NCI-H460 (cell line): ENCODE results near the gene RNF214. TPM values are rescaled to one million over a fixed set of nuclear protein-coding genes. Genes with fewer than 3 reads are reported as not detected.

Experiments used
- DNase-seq: peaks from one replicate; pipeline ENCODE4 v3.0.0-alpha.2; 2016; ENCODE audit warnings: low read depth; ENCODE audit errors: extremely low read depth
- total RNA-seq: library from RNA; depleted of rRNA; stranded (reverse); fragments of >200 nt; shearing (Covaris generic); gene quantifications from 2 replicates; pipeline ENCODE4 v1.2.3, GENCODE V29; 2014

Gene RNF214
- total RNA-seq, 1 experiment from 2014 or later, result 12.3 TPM

DNA sequence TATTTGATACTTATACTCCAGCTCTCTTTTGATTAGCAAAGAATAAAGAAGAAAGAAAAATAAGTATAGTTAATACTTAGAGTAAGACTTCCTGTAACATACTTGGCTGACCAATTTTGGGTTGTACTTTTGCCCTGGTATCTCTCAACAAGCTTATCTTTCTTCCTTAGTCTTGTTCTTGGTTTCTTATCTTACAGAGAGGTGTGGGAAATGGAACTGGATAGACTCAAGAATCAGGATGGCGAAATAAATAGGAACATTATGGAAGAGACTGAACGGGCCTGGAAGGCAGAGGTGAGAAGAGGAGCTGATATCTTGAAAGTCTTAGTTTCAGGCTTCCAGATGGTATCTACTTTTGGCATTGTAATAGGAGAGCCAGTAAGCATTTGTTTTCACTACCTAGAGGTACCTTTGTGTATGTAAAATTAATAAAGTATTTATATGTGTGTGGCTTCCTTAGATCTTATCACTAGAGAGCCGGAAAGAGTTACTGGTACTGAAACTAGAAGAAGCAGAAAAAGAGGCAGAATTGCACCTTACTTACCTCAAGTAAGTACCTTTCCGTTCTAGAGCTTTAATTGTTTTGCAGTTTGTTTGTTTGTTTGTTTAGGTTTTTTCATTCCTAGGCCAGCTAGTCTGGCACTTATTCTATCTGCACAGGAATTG lies 47.4 kb downstream of the RNF214 start:
- no peak for DNase-seq

DNA sequence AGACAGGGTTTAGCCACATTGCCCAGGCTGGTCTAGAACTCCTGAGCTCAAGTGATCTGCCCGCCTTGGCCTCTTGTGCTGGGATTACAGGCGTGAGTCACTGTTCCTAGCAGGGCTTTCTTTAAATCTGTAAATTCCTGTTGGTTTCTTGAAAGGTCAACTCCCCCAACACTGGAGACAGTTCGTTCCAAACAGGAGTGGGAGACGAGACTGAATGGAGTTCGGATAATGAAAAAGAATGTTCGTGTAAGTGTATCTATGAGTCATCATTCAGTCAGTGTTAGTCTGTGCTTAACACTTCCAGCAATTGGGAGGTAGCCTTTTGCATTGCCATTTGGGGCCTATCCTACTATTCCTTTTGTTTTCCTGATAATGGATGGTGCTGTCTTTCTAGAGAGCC lies 48.7 kb downstream of the RNF214 start:
- DNase-seq, result no peak

DNA sequence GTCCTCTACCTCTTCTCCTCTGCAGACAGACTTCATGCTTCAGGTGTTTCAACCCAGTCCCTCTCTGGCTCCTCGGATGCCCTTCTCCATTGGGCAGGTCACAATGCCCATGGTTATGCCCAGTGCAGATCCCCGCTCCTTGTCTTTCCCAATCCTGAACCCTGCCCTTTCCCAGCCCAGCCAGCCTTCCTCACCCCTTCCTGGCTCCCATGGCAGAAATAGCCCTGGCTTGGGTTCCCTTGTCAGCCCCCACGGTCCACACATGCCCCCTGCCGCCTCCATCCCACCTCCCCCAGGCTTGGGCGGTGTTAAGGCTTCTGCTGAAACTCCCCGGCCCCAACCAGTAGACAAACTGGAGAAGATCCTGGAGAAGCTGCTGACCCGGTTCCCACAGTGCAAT lies 49.4 kb downstream of the RNF214 start:
- DNase-seq, result no peak

DNA sequence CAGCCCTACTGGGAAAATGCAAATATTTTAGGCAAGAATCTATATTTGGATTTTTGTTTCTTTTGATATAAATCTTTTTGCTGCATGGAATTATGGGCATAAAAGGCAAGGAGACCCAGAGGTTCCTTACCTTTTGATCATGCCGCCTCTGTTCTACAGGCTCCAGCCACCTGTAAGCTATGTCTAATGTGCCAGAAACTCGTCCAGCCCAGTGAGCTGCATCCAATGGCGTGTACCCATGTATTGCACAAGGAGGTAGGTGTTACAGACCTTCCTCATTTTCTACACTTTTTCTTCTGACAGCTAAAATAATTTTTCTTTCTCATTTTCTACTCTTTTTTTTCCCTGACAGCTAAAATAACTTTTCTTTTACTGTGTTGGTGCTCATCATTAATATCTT lies 50.5 kb downstream of the RNF214 start:
- no peak for DNase-seq

DNA sequence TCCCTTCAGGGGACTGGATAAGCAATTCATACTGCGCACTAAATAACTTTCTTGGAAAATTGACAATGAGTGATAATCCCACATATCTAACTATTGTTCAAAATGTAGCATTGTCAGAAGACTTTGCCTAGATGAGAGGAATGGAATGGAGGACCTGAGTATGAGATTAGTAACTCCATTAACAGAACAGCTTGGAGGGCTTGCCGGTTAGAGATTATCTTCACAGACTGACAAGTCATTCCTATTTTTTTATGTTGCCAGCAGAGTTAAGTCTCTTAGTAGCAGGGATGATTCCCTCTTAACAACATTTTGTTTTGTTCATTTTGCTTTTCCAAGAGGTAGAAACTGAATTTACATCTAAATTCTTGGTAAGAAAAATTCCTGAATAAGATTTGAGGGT lies 51.6 kb downstream of the RNF214 start:
- DNase-seq, result no peak

DNA sequence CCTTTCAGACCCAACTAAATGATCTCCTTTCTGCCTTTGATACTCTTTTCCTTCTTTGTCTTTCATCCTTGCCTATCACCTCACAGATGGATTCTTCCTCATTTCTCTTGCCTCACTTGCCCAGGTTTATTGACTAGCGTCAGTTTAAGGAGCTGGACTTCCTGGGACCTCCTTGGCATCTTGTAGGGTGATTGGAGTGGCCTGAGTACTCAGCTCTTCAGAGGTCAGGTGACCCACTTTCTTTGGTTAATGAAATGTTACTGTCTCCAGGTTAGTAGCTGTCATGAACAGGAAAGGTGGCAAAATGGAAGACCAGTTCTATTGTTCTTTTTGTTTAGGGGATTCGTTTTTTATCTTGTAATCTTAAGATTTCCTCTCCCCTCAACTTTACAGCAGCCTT lies 54.1 kb downstream of the RNF214 start:
- DNase-seq, result no peak

DNA sequence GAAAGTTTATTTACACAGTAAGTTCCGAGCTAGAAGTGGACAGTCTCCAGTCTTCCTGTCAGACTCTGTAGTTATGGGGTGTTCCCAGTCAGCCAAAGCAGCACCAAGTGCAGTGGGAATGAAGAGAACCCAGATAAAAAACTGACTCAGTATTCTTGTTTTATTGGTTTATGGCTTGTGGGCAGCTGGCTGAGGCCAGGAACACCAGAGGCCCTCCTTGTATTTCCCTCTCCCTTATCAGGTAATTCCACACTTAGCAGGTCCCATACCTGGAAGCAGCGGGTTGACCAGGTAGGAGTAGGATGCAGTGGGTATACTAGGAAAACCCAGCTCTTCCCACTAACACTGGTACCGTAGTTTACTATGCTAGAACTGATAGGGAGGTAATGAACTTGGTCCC lies 55.2 kb downstream of the RNF214 start:
- DNase-seq, result no peak

DNA sequence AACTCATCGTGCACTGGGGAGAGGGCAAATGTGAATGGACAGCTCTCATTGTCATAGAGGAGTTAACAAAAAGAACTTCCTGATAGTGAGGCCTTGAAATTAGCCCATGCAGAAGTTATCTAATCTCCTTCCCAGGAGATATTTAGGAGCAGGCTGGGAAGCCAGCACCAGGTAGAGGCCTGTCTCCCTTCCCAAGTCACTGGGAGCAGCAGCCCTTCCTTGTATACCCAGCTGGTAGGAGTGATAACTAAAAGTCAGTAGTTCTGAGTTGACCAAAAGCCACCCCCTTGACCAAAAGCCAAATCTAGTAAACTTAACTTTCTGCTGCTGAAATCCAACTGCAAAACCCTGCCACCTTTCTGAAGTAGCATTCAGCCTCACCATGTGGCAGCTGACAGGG lies 57.3 kb downstream of the RNF214 start:
- DNase-seq, result no peak

DNA sequence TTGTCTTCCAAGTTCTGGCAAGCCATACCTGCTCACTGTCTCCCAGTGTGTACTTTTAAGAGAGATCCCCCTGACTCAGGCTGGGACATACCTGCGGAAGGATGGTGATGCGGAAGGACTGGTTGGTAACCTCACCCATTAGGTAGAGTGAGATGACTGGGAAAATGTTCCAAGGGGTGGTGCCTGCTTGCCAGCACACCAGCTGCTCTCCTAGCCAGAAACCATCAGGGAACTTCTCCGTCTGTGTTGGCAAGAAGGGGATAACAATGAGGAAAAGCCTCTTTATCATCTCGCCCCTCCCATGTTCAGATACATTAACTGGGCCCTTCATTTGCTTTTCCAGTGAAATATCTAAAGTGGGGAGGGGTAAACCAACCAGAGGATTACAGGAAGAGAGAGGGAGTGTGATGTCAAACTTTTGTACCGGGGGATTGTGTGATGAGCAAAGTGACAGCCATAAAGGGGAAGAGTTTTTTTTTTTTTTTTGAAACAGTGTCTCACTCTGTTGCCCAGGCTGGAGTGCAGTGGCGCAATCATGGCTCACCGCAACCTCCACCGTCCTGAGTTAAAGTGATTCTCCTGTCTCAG lies 58.4 kb downstream of the RNF214 start, which contains the start of gene BACE1-AS:
BACE1-AS (plus strand) TSS at position 538 of the 588 bp plus-strand sequence.
- no peak for DNase-seq

DNA sequence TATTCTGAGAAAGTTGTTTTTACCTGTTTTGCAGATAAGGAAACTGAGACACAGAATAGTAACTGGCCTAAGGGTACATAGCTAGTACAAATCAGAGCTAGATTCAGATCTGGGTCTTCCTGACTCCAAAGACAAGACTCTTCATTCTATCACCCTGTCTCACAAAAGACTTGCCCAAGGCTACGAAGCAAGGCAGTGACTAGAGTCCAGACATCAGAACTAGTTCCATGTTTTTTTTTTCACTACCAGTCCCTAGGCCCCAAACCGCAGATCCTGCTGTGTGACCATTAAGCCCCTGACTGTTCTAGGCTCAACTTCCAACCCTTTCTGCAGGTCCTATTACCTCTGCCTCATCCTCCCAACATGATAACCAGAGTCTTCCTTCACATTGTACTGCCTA lies 60.1 kb downstream of the RNF214 start:
- no peak for DNase-seq

DNA sequence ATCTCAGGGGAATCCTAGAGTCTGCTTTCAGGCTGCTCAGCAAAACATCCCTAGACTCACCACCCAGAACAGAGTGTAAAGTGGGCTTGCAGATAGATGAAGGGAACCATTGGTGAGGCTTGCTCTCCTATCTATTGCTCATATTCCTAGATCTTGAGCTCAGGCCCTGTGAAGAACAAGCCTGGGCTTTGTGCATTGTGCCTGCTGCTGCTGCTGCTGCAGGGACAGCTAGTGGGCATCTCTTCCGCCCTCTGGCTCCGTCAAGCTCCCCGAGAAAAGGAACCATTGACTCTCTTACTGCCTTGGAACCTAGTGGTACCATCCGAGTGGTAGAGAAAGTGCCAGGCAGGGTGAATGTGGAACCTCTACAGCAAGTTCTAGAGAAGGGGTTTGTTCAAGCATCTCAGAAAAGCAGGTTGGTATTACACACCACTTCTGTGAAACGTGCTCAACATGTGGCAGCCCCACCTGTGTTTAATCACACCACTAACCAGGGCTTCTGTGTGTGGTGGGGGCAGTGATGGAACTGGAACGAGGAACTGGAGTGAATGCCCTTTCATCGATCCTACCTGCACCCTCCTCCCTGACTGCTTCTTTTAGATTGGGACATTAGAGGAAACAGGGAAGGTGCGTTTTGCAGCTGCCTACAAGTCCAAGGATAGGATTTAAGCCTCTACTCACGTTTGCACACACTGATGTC lies 63.1 kb downstream of the RNF214 start:
- DNase-seq, result no peak

DNA sequence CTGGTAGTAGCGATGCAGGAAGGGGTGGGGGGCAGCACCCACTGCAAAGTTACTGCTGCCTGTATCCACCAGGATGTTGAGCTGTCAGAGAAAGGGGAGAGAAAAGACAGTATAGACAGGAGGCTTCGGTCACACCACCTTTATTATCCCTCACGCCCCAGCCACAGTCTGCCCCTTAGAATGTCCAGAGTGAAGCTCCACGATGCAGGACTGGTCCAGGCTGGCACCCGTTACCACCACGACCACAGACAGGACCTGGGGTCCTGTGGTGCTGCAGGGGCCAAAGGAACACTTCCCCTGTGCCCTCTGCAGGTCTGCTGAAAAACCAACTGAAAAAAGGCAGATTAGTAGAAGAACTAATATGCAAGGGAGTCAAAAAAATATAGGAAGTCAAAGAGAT lies 64.4 kb downstream of the RNF214 start:
- no peak for DNase-seq

DNA sequence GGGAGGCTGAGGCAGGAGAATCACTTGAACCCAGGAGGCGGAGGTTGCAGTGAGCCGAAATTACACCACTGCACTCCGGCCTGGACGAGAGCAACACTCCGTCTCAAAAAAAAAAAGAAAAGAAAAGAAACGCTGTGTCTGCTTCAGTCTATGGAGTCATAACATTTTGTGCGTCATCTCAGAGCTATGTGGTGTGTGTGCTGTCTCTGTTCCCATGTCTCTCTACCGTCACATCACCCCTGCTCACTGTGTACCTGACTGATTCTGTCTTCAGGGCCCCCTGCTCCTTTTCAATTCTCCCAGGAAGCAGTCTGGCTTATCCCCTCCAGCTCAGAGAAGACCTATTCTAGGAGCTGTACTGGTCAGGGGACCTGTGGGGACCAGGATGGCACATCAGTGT lies 65.7 kb downstream of the RNF214 start:
- DNase-seq, result no peak

DNA sequence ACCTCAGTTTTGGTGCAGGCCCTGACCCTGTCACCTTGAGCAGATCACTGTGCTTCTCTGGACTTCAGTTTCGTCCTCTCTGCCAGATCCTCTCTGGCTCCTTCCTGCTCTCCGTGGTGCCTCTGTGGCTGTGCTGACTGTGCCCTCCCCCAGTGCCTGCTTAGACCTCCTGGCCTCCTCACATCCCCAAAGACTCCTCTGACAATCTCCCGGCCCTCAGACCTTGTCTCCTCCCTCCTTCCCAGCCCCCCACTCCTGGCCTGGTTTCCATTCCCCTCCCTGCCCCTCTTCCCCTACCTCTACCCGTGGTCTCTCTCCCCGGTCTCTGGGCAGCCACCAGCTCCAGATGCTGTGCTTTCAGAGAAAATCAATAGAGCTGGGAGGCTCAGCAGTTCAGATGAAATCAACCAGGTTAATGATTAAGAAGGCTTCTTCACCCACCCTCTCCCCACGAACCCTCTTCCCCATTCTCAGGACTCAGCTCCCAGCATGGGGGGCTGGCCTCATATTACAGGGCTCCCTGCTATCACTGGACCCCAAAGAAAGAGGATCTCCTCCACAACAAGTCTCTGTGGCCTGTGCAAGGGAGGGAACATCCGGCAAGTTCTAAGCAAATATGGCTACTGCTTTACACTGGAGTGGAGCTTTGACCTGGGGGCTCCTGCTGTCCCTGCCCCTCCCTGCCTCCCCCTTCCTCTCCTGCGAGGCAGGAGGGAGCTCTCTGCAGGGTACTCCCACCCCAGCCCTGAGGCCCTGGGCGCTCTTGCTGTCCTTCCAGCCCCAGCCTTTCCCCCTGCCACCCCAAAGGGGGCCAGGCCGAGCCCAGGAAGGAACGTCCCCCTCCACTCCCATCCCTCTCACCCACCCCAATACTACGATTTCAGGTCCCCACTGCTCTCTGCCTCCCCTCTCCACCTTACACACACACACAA lies 67.1 kb downstream of the RNF214 start:
- no peak for DNase-seq

DNA sequence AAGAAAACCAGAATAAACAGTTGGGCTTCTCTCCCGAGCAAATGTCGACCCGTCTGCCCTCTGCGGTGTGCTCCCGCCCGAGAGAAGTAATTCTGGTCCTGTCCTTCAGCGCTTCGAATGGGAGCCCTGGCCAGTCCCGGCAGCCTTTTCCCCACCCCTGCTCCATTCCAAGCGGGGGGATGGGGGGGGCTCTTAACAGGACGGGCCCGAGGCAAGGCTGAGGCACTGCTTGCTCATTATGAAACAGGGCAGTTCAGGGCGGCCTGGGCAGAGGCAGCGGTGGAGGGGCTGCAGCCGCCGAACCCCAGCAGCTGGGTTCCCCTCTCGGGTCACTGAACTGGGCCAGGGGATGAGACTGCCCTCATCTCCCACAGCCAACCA lies 67.8 kb downstream of the RNF214 start:
- DNase-seq, result no peak

DNA sequence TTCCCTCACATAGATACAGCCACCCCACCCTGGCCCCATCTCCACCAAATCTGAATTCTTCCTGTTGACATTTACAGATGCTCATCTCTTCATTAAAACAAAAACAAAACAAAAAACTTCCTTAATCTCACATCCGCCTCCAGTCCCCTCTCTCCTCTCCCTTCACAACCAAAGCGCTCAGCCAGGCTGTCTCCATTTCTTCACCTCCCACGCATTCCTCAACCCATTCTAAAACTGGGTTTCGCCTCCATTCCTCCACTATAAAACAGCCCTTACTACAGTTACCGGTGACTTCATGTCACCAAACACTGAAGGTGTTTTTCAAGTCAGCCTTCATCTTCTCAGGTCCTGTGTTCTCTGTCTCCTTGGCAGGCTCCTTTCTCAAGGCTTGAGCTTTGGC lies 68.3 kb downstream of the RNF214 start:
- no peak for DNase-seq

DNA sequence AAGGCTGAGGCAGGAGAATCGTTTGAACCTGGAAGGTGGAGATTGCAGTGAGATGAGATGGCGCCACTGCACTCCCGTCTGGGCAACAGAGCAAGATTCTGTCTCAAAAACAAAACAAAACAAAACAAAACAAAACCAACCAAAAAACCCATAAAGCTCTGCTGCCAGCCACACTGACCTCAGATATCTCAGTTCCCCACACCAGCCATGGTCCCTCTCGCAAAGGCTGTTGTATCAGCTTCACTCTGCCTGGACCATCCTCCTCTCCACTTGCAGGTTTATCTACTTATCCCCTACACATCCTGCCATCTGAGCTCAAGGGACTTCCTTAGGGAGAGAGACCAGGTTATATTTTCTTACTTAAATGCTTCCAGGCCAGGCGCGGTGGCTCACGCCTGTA lies 69.8 kb downstream of the RNF214 start:
- no peak for DNase-seq

DNA sequence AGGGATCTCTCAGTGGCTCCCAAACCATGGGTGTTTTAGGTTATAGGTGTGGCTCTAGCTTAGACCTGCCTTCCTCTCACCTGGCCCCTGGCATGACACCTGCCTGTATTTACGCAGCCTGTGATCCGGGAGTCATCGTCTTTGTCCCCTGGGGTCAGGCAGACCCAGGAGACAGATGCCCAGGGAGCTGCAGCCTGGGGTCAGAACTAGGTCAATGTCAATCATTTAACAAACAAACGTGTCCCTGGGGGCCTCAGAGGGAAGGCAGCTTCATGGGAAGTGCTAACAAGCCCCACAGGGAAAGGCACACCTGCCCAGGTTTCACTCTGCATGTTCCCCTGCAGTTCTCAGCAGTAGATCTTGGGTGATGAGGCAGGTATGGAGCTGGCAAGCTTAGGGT lies 70.6 kb downstream of the RNF214 start:
- no peak for DNase-seq

DNA sequence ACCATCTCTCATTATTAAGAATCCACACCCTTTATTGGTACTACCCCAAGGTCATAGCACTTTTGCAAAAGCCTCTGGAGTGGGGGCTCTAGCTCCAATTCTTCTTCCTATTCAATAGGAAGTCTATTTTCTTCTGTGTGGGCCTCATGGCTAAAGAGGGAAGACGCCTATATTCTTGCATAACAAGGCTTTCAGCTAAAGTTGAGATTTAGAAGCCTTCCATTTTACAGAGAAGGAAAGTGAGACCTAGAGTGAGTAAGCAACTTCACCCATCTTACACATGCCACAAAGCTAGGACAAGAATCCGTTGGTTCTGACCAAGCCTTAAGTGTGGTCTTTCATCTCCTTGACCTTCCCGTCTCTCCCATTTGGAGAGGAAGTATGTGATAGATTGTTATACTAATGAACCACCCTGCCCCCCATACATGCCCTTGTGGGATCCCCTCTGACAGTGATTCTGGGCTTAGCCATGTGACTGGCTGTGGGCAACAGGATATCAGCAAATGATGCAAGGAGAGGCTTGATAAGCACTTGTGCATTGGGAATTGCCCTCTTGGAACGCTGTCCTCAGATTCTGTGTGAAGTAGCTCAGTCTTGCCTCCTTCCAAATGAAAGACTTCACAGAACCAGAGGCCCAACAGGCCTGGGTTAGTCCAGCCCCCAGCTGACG lies 71.3 kb downstream of the RNF214 start:
- no peak for DNase-seq

DNA sequence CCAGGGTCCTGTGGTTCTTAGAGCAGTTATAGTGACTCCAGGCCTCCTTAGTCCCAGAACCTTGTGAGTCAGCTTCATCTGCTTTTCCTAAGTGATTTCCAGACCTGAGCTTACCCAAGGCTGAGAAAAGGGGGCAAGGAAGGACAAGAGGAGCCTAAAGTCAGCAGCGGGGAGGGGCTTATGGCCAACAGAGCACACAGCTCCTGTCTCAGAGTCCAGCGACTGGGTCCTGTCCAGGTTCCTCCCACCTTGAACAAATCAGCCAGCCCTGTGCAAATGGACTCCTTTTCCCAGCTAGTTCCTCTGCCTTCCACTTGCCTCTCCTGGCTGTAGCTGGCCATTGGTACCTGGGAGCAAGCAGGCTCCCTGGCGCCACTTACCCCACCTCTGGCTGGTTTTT lies 72.7 kb downstream of the RNF214 start:
- no peak for DNase-seq

DNA sequence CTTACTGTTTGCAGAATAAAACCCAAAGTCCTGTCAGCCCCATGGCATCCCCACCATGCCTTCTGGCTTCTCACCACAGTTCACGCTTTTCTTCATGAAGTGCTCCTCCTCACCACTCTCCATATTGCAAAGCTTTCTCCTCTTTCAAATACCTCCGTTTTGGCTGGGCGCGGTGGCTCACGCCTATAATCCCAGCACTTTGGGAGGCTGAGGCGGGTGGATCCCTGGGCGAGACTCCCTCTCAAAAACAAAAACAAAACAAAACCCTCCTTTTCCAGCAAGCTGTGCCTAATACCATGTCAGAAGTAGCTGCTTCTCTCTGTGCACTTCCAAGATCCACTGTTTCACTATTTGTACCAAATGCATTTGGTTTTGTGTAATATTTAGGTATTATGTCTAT lies 76.8 kb downstream of the RNF214 start:
- DNase-seq, result no peak
